CD4-positive, alpha-beta T cell (primary cell): Measurements from ENCODE around the gene RIBC2. TPM values are rescaled to one million over a fixed set of nuclear protein-coding genes. Genes with fewer than 3 reads are reported as not detected.
"Not testable (repeated sequence)": the region's sequence is repeated elsewhere in the genome, so short reads cannot be mapped to it uniquely, and the experiment has no call there.

Experiments used
- ATAC-seq: fragments of 200-7000 bp; cut with Tn5 transposase; one replicate; pipeline ENCODE4 v1.10.0; 2022; ENCODE audit warnings: mild to moderate bottlenecking; ENCODE audit not compliant: poor library complexity
- CTCF ChIA-PET: fragments of 350-600 bp; sonication (Branson Sonifier 250); formaldehyde crosslinking; loops from one replicate; lab custom pipeline; 2021; ENCODE audit warnings: antibody characterized with exemption, inconsistent platforms; lab: Charles Lee
- POLR2A ChIA-PET: fragments of 350-600 bp; sonication (Branson Sonifier 250); formaldehyde crosslinking; loops from one replicate; lab custom pipeline; 2021; ENCODE audit warnings: antibody characterized with exemption, inconsistent platforms; lab: Charles Lee
- DNase-seq, 14 experiments: peaks; one replicate each; pipeline ENCODE4 v3.0.0-alpha.2; 2013 to 2020; ENCODE audit warnings: mixed read lengths in 2 of 14
- H3K27ac ChIP-seq, 2 donors: one replicate each; pipeline versions ENCODE4 v1.5.1 to v1.7.0; 2013; ENCODE audit warnings: low read length in 2 of 2, low read depth in 1 of 2, mild to moderate bottlenecking in 1 of 2
- H3K27me3 ChIP-seq, 2 experiments: 1 replicate in 1 of 2; 2 replicates in 1 of 2; pipeline versions ENCODE4 v1.6.1 to v1.7.0; 2013; ENCODE audit warnings: low read length in 2 of 2, control low read depth in 1 of 2, mild to moderate bottlenecking in 1 of 2, moderate library complexity in 1 of 2; ENCODE audit not compliant: insufficient read depth in 2 of 2, control insufficient read depth in 1 of 2
- H3K36me3 ChIP-seq: one replicate; pipeline ENCODE4 v1.6.1; 2013; ENCODE audit warnings: low read length, control low read depth; ENCODE audit not compliant: insufficient read depth
- H3K4me1 ChIP-seq: one replicate; pipeline ENCODE4 v1.6.1; 2013; ENCODE audit warnings: low read length, control low read depth; ENCODE audit not compliant: insufficient read depth
- H3K4me3 ChIP-seq: one replicate; pipeline ENCODE4 v1.5.1; 2013; ENCODE audit warnings: mild to moderate bottlenecking, low read length, moderate library complexity
- H3K9me3 ChIP-seq, 2 experiments: 1 replicate in 1 of 2; 2 replicates in 1 of 2; pipeline versions ENCODE4 v1.6.1 to v1.7.0; 2013; ENCODE audit warnings: low read length in 2 of 2, mild to moderate bottlenecking in 2 of 2, control low read depth in 1 of 2, moderate library complexity in 1 of 2; ENCODE audit not compliant: control insufficient read depth in 1 of 2, insufficient read depth in 1 of 2
- H3K27ac Mint-ChIP-seq: one replicate; pipeline ENCODE4 v1.8.0; 2020; ENCODE audit warnings: mixed read lengths
- H3K27me3 Mint-ChIP-seq: one replicate; pipeline ENCODE4 v1.8.0; 2021; ENCODE audit warnings: mixed read lengths
- H3K36me3 Mint-ChIP-seq: one replicate; pipeline ENCODE4 v1.8.0; 2021; ENCODE audit warnings: low read depth, mixed read lengths
- H3K4me1 Mint-ChIP-seq: one replicate; pipeline ENCODE4 v1.8.0; 2021; ENCODE audit warnings: low read depth, mixed read lengths
- H3K4me3 Mint-ChIP-seq: one replicate; pipeline ENCODE4 v1.8.0; 2020; ENCODE audit warnings: mild to moderate bottlenecking, mixed read lengths
- H3K9me3 Mint-ChIP-seq: one replicate; pipeline ENCODE4 v1.8.0; 2020; ENCODE audit warnings: mixed read lengths
- intact Hi-C, 2 experiments: fragments of 100-400 bp; cut with DNase I in 1 of 2; cut with micrococcal nuclease in 1 of 2; formaldehyde crosslinking; loops; one replicate each; pipeline versions ENCODE4 v1.15.1 to v1.9.0; 2023 to 2025; cut with DNase I, micrococcal nuclease
- total RNA-seq, 174 experiments: library from RNA in 2 of 174; stranded (reverse) in 2 of 174; gene quantifications; one replicate each; pipeline ENCODE4 v1.2.3 and lab custom pipeline; 2021 to 2026
- TF ChIP-seq, protein P1 (sequence below): fragments of 200-600 bp; IDR thresholded peaks from one replicate; pipeline ENCODE4 v1.8.0; 2022; ENCODE audit warnings: antibody characterized with exemption, mild to moderate bottlenecking

Gene RIBC2
- total RNA-seq, 2 experiments from 2014 or later, result 0.41 TPM; not detected in 1

GRCh38 chr22:45462034-45462655 is 48.7 kb downstream of the RIBC2 start:
- H3K4me1 Mint-ChIP-seq, result no peaks in the 10 kb centered on the region
- no peaks in the 10 kb centered on the region for H3K36me3 Mint-ChIP-seq
- TF ChIP-seq, protein P1, sequence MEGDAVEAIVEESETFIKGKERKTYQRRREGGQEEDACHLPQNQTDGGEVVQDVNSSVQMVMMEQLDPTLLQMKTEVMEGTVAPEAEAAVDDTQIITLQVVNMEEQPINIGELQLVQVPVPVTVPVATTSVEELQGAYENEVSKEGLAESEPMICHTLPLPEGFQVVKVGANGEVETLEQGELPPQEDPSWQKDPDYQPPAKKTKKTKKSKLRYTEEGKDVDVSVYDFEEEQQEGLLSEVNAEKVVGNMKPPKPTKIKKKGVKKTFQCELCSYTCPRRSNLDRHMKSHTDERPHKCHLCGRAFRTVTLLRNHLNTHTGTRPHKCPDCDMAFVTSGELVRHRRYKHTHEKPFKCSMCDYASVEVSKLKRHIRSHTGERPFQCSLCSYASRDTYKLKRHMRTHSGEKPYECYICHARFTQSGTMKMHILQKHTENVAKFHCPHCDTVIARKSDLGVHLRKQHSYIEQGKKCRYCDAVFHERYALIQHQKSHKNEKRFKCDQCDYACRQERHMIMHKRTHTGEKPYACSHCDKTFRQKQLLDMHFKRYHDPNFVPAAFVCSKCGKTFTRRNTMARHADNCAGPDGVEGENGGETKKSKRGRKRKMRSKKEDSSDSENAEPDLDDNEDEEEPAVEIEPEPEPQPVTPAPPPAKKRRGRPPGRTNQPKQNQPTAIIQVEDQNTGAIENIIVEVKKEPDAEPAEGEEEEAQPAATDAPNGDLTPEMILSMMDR, result no peak
- H3K27me3 ChIP-seq, result no peaks in the 10 kb centered on the region
- ChIA-PET POLR2A (no interaction called here), CTCF (no interaction called here)
- intact Hi-C loops, result no loop called here
- H3K36me3 ChIP-seq, result no peaks in the 10 kb centered on the region
- H3K4me1 ChIP-seq, result no peaks in the 10 kb centered on the region
- no peak overlapping the region for H3K27ac Mint-ChIP-seq
- no peak overlapping the region for H3K4me3 ChIP-seq
- no peak overlapping the region for H3K4me3 Mint-ChIP-seq
- H3K9me3 ChIP-seq, result peaks cover 0 to 6% of the 10 kb centered on the region in 2 experiments
- no peak overlapping the region for H3K27ac ChIP-seq
- no peak for ATAC-seq
- no peaks in the 10 kb centered on the region for H3K9me3 Mint-ChIP-seq
- no peaks in the 10 kb centered on the region for H3K27me3 Mint-ChIP-seq
- no peak for DNase-seq

GRCh38 chr22:45463691-45464090 is 50.2 kb downstream of the RIBC2 start:
- H3K4me3 ChIP-seq, H3K27ac ChIP-seq, H3K36me3 ChIP-seq, H3K27ac Mint-ChIP-seq, H3K36me3 Mint-ChIP-seq, POLR2A ChIA-PET, H3K27me3 ChIP-seq, DNase-seq, H3K4me1 Mint-ChIP-seq, H3K4me1 ChIP-seq, CTCF ChIA-PET, H3K27me3 Mint-ChIP-seq, H3K9me3 Mint-ChIP-seq, H3K4me3 Mint-ChIP-seq, ATAC-seq, intact Hi-C loops: not testable (repeated sequence)
- peaks cover 0 to 10% of the 10 kb centered on the region in 2 experiments for H3K9me3 ChIP-seq

DNA sequence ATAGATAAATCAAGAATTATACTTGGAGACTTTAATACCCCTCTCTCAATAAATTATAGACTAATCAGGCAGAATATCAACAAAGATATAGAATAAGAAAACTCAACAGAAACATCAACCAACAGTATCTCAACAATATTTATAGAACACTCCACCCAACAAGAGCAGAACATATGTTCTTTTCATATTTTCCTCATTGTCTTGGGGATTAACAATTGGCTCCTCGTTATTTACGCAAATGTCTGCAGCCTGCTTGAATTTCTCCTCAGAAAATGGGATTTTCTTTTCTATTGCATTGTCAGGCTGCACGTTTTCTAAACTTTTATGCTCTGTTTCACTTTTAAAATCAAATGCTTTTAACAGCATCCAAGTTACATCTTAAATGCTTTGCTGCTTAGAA is 52.1 kb downstream of the RIBC2 start:
- no peak for ATAC-seq
- DNase-seq, result no peak
- ChIA-PET CTCF (no interaction called here), POLR2A (no interaction called here)
- Histone ChIP-seq H3K27me3 (no peaks in the 10 kb centered on the region), H3K36me3 (no peaks in the 10 kb centered on the region), H3K4me3 (no peak overlapping the region), H3K4me1 (no peaks in the 10 kb centered on the region), H3K27ac (no peak overlapping the region), H3K9me3 (peaks cover 0 to 10% of the 10 kb centered on the region in 2 experiments)
- intact Hi-C loops, result no loop called here
- Mint-ChIP-seq H3K36me3 (no peaks in the 10 kb centered on the region), H3K9me3 (peaks cover 2% of the 10 kb centered on the region), H3K4me3 (no peak overlapping the region), H3K27me3 (no peaks in the 10 kb centered on the region), H3K27ac (no peak overlapping the region), H3K4me1 (no peaks in the 10 kb centered on the region)
- TF ChIP-seq, protein P1, result no peak

GRCh38 chr22:45468872-45469271 is 55.4 kb downstream of the RIBC2 start:
- CTCF ChIA-PET, result no interaction called here
- ATAC-seq (no peak), DNase-seq (no peak)
- no peaks in the 10 kb centered on the region for H3K4me1 ChIP-seq
- H3K27ac Mint-ChIP-seq, result no peak overlapping the region
- H3K4me3 Mint-ChIP-seq, result no peak overlapping the region
- H3K9me3 ChIP-seq, result peaks cover 0 to 10% of the 10 kb centered on the region in 2 experiments
- H3K27me3 Mint-ChIP-seq, result no peaks in the 10 kb centered on the region
- no peaks in the 10 kb centered on the region for H3K4me1 Mint-ChIP-seq
- H3K36me3 Mint-ChIP-seq, result no peaks in the 10 kb centered on the region
- no peaks in the 10 kb centered on the region for H3K36me3 ChIP-seq
- peaks cover 2% of the 10 kb centered on the region for H3K9me3 Mint-ChIP-seq
- H3K27me3 ChIP-seq, result peaks cover 0 to 2% of the 10 kb centered on the region in 2 experiments
- intact Hi-C loops, result no loop called here
- no peak overlapping the region for H3K4me3 ChIP-seq
- H3K27ac ChIP-seq, result no peak overlapping the region
- TF ChIP-seq, protein P1, result no peak
- POLR2A ChIA-PET, result no interaction called here
